Osteocyte (in vitro differentiated cells): ENCODE results near the gene GPR45. TPM values are rescaled to one million over a fixed set of nuclear protein-coding genes. Genes with fewer than 3 reads are reported as not detected.

Experiments used
- DNase-seq: peaks from one replicate; pipeline ENCODE4 v3.0.0; 2021; ENCODE audit warnings: mixed read lengths; ENCODE audit not compliant: unreplicated experiment; ENCODE audit errors: extremely low spot score
- H3K27ac Mint-ChIP-seq: one replicate; pipeline ENCODE4 v1.8.0; 2021; ENCODE audit warnings: mild to moderate bottlenecking, mixed read lengths; ENCODE audit not compliant: unreplicated experiment
- H3K27me3 Mint-ChIP-seq: one replicate; pipeline ENCODE4 v1.8.0; 2021; ENCODE audit warnings: mixed read lengths; ENCODE audit not compliant: unreplicated experiment
- H3K36me3 Mint-ChIP-seq: one replicate; pipeline ENCODE4 v1.8.0; 2021; ENCODE audit warnings: mixed read lengths; ENCODE audit not compliant: unreplicated experiment
- H3K4me1 Mint-ChIP-seq: one replicate; pipeline ENCODE4 v1.8.0; 2021; ENCODE audit warnings: mixed read lengths; ENCODE audit not compliant: unreplicated experiment
- H3K4me3 Mint-ChIP-seq: one replicate; pipeline ENCODE4 v1.8.0; 2021; ENCODE audit warnings: mild to moderate bottlenecking, moderate library complexity, mixed read lengths; ENCODE audit not compliant: unreplicated experiment
- H3K9me3 Mint-ChIP-seq: one replicate; pipeline ENCODE4 v1.8.0; 2021; ENCODE audit warnings: mixed read lengths; ENCODE audit not compliant: unreplicated experiment
- CTCF ChIP-seq: fragments of 200-600 bp; sonication (generic); IDR thresholded peaks from 2 replicates; pipeline ENCODE4 v1.5.0; 2021; ENCODE audit warnings: antibody characterized with exemption, mild to moderate bottlenecking, moderate library complexity
- total RNA-seq: library from RNA; stranded (reverse); gene quantifications from 2 replicates; pipeline ENCODE4 v1.2.1, GENCODE V29; 2021

GPR45 gene
- total RNA-seq, 1 donor from 2014 or later, result not detected

- DNase-seq, result no peak
- Mint-ChIP-seq H3K27me3 (no peaks in the 10 kb centered on the region), H3K36me3 (peaks cover 27% of the 10 kb centered on the region), H3K9me3 (no peaks in the 10 kb centered on the region), H3K27ac (peak overlapping the region; percentile 57), H3K4me3 (no peak overlapping the region), H3K4me1 (peaks cover 13% of the 10 kb centered on the region)
- TF ChIP-seq CTCF, result no peak
These were observed 19.5 kb downstream of the GPR45 start for GRCh38 chr2:105261061-105261460.

- no peaks in the 10 kb centered on the region for H3K9me3 Mint-ChIP-seq
- H3K4me3 Mint-ChIP-seq, result no peak overlapping the region
- TF ChIP-seq CTCF, result no peak
- H3K27me3 Mint-ChIP-seq, result no peaks in the 10 kb centered on the region
- H3K4me1 Mint-ChIP-seq, result peaks cover 7% of the 10 kb centered on the region
- peaks cover 38% of the 10 kb centered on the region for H3K36me3 Mint-ChIP-seq
- DNase-seq, result no peak
- H3K27ac Mint-ChIP-seq, result no peak overlapping the region
These were observed 21.1 kb downstream of the GPR45 start for GRCh38 chr2:105262651-105263091.

GRCh38 chr2:105269426-105269825, 27.9 kb downstream of the GPR45 start:
- DNase-seq, result no peak
- no peak for TF ChIP-seq CTCF
- Mint-ChIP-seq H3K27me3 (no peaks in the 10 kb centered on the region), H3K4me1 (no peaks in the 10 kb centered on the region), H3K9me3 (no peaks in the 10 kb centered on the region), H3K27ac (no peak overlapping the region), H3K4me3 (no peak overlapping the region), H3K36me3 (peaks cover 61% of the 10 kb centered on the region)

- Mint-ChIP-seq H3K4me1 (no peaks in the 10 kb centered on the region), H3K9me3 (no peaks in the 10 kb centered on the region), H3K36me3 (peaks cover 53% of the 10 kb centered on the region), H3K27me3 (no peaks in the 10 kb centered on the region), H3K27ac (no peak overlapping the region), H3K4me3 (no peak overlapping the region)
- no peak for DNase-seq
- TF ChIP-seq CTCF, result no peak
These were observed 30.0 kb downstream of the GPR45 start for GRCh38 chr2:105271393-105272045.

GRCh38 chr2:105272176-105272575, 30.6 kb downstream of the GPR45 start:
- DNase-seq, result no peak
- Mint-ChIP-seq H3K27me3 (no peaks in the 10 kb centered on the region), H3K4me3 (no peak overlapping the region), H3K36me3 (peaks cover 54% of the 10 kb centered on the region), H3K27ac (no peak overlapping the region), H3K4me1 (no peaks in the 10 kb centered on the region), H3K9me3 (no peaks in the 10 kb centered on the region)
- no peak for TF ChIP-seq CTCF
